Measurements from ENCODE around the gene GAB2.

GAB2 gene

GRCh38 chr11:78423241-78423640, 5.6 kb upstream of the GAB2 start:
- no peak for TF ChIP-seq CTCF (IDR thresholded peaks at IDR 0.05; ENCODE audit: extremely low read depth, insufficient read depth, missing control alignments)
- DNase-seq (ENCODE audit: low spot score) = no peak
- in situ Hi-C loops (cut with MboI; ENCODE audit: low pct_unique_long_range_greater_than_20kb, low sequenced_read_pairs, unreplicated experiment) = loop anchor here (10.0 kb wide), 1 partner anchor 198 kb away; no protein-coding TSS in a partner anchor

- TF ChIP-seq CTCF (IDR thresholded peaks at IDR 0.05; ENCODE audit: extremely low read depth, insufficient read depth, missing control alignments) = no peak
- in situ Hi-C loops (cut with MboI; ENCODE audit: low pct_unique_long_range_greater_than_20kb, low sequenced_read_pairs, unreplicated experiment) = loop anchor here (10.0 kb wide), 1 partner anchor 196 kb away; no protein-coding TSS in a partner anchor
- peak; percentile 44 for DNase-seq (ENCODE audit: low spot score)
These were observed 3.2 kb upstream of the GAB2 start for GRCh38 chr11:78420796-78421209.

GRCh38 chr11:78420255-78420764, 2.7 kb upstream of the GAB2 start:
- peak; percentile 38 for DNase-seq (ENCODE audit: low spot score)
- in situ Hi-C loops (cut with MboI; ENCODE audit: low pct_unique_long_range_greater_than_20kb, low sequenced_read_pairs, unreplicated experiment) = loop anchor here (10.0 kb wide), 1 partner anchor 196 kb away; no protein-coding TSS in a partner anchor
- peak; percentile 66 for TF ChIP-seq CTCF (IDR thresholded peaks at IDR 0.05; ENCODE audit: extremely low read depth, insufficient read depth, missing control alignments)

GRCh38 chr11:78419327-78419726, 1.7 kb upstream of the GAB2 start:
- no peak for DNase-seq (ENCODE audit: low spot score)

GRCh38 chr11:78418584-78419211, 1.1 kb upstream of the GAB2 start:
- DNase-seq (ENCODE audit: low spot score) = no peak
- in situ Hi-C loops (cut with MboI; ENCODE audit: low pct_unique_long_range_greater_than_20kb, low sequenced_read_pairs, unreplicated experiment) = loop anchor here (10.0 kb wide), 1 partner anchor 146 kb away; no protein-coding TSS in a partner anchor
- TF ChIP-seq CTCF (IDR thresholded peaks at IDR 0.05; ENCODE audit: extremely low read depth, insufficient read depth, missing control alignments) = no peak

More at GRCh38 chr11:78419327-78419726, 1.7 kb upstream of the GAB2 start:
- TF ChIP-seq CTCF (IDR thresholded peaks at IDR 0.05; ENCODE audit: extremely low read depth, insufficient read depth, missing control alignments) = no peak
- in situ Hi-C loops (cut with MboI; ENCODE audit: low pct_unique_long_range_greater_than_20kb, low sequenced_read_pairs, unreplicated experiment) = loop anchor here (10.0 kb wide), 1 partner anchor 145 kb away; no protein-coding TSS in a partner anchor

- in situ Hi-C loops (cut with MboI; ENCODE audit: low pct_unique_long_range_greater_than_20kb, low sequenced_read_pairs, unreplicated experiment) = loop anchor here (10.0 kb wide), 1 partner anchor 147 kb away; no protein-coding TSS in a partner anchor
- peak; percentile 21 for TF ChIP-seq CTCF (IDR thresholded peaks at IDR 0.05; ENCODE audit: extremely low read depth, insufficient read depth, missing control alignments)
- DNase-seq (ENCODE audit: low spot score) = peak; percentile 89
These were observed 416 bp upstream of the GAB2 start for GRCh38 chr11:78417888-78418583.

Measured in GM13977 (cell line).